GM12872 (cell line): ENCODE measurements around the gene C1orf226.

Experiments used
- CTCF ChIP-seq: IDR thresholded peaks from 3 replicates; pipeline ENCODE4 v1.5.1; 2011; ENCODE audit warnings: low read depth, mild to moderate bottlenecking, low read length, moderate library complexity; ENCODE audit not compliant: insufficient read depth

The C1orf226 gene

GRCh38 chr1:162366671-162367070, 14.9 kb upstream of the C1orf226 start:
- no peak for TF ChIP-seq CTCF

- no peak for TF ChIP-seq CTCF
These were observed 14.5 kb upstream of the C1orf226 start for GRCh38 chr1:162367073-162367472.

DNA sequence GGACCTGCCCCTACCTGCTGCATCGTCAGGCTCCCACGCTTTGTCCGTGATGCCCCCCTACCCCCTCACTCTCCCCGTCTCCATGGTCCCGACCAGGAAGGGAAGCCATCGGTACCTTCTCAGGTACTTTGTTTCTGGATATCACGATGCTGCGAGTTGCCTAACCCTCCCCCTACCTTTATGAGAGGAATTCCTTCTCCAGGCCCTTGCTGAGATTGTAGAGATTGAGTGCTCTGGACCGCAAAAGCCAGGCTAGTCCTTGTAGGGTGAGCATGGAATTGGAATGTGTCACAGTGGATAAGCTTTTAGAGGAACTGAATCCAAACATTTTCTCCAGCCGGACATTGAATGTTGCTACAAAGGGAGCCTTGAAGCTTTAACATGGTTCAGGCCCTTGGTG, 13.8 kb upstream of the C1orf226 start:
- no peak for TF ChIP-seq CTCF

- TF ChIP-seq CTCF, result no peak
These were observed 13.1 kb upstream of the C1orf226 start for GRCh38 chr1:162368451-162368850.

DNA sequence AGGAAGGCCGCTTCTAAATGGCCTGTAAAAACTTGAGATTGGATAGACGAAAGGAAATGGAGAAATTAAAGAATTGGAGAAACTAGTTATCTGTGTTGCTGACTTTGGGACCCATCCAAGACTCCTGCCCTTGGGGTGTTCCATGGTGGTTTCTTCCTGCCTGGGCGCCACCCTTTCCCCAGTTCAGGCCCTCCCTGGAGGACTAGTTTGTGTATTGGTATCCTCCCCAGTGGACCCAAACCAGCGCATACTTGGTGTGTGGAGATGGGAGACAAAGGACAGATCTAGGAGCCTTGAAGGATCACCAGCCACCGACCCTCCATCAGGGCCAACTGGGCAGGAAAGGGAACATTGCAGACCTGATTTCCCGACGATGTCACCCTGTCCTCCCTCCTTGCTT, 12.0 kb upstream of the C1orf226 start:
- no peak for TF ChIP-seq CTCF

- TF ChIP-seq CTCF, result no peak
These were observed 11.4 kb upstream of the C1orf226 start for GRCh38 chr1:162370161-162370560.

- TF ChIP-seq CTCF, result no peak
These were observed 10.8 kb upstream of the C1orf226 start for GRCh38 chr1:162370721-162371120.

DNA sequence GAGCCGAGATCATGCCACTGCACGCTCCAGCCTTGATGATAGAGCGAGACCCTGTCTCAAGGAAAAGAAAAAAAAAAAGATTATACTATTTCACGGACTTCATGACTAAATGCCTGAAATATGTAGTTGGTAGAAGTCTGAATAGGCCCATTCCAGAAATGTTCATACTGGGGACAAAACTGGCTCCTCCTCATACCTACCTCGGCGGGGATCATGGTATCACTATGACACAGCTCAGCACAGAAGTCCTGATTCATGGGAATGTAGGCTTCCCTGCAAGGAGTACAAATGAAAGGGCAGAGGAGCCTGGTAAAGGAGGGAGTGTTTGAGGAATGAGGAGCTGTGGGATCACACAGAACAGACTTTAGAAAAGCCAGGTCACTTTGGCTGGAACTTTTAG, 9.9 kb upstream of the C1orf226 start:
- no peak for TF ChIP-seq CTCF
